Activated gamma-delta T cell (primary cell): ENCODE measurements around the gene NHERF1.

Source experiments
- DNase-seq: peaks from one replicate; lab custom pipeline; 2025; lab: John Stamatoyannopoulos, UW

The NHERF1 gene

GRCh38 chr17:74749279-74750038 lies 1.0 kb downstream of the NHERF1 start:
- DNase-seq, result no peak

GRCh38 chr17:74750039-74750326 lies 1.6 kb downstream of the NHERF1 start:
- DNase-seq, result no peak

DNA sequence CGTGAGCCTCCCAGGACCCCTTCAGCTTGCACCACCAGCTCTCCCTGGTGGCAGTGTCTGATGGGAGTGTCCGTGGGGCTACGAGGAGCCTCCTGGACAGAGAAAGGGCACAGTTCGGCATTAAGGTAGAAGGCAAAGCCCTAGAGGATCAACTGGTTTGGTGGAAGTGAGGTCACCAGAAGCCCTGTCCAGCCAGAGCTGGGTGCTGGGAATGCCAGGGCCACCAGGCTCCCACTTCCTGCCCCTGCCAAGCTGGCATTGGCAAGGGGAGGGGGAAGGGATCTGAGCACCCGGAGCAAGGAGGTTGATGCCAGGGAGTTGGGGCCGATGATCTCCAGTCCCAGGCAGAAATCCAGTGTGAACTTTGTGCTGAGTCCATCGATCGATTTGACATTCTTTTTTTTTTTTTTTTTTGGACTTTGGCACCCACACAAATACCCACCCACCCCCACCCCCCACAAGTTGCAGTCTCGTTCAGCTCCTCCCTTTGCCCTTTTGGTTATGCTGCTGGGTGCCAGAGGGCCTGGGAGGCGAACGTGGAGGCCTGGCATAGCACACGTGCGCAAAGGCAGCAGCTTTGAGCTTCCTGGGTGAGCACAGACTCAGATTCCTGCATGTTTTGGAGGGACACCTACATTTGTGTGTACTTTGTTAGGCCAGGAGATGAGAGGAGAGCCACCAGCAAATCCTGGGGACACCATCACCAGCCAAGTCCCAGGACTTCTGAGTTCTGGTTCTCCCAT lies 2.1 kb downstream of the NHERF1 start:
- DNase-seq, result no peak

- DNase-seq, result no peak
These were observed 4.0 kb downstream of the NHERF1 start for GRCh38 chr17:74752415-74752814.

- DNase-seq, result no peak
These were observed 4.5 kb downstream of the NHERF1 start for GRCh38 chr17:74752822-74753401.

GRCh38 chr17:74754832-74755231 lies 6.4 kb downstream of the NHERF1 start:
- no peak for DNase-seq

DNA sequence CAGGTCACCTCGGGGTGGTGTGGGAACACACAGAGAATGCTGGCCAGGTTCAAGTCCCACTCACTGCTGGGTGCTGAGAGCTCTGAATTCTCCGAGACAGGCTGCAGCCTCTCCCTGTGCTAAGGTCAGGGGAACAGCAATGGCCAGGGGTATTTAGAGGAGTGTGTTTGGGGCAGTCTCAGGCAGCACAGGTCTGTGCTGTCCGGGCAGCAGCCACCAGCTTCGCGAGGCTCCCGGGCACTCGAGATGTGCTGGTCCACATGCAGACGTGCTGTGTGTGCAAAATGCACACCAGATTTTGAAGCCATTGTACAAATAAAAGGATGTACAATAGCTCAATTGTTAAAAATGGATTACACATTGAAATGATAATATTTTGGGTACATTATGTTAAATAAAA lies 7.1 kb downstream of the NHERF1 start:
- DNase-seq, result no peak

GRCh38 chr17:74756891-74757290 lies 8.5 kb downstream of the NHERF1 start:
- no peak for DNase-seq

GRCh38 chr17:74757502-74757901 lies 9.1 kb downstream of the NHERF1 start:
- no peak for DNase-seq

- DNase-seq, result no peak
These were observed 9.8 kb downstream of the NHERF1 start for GRCh38 chr17:74757931-74758847.

DNA sequence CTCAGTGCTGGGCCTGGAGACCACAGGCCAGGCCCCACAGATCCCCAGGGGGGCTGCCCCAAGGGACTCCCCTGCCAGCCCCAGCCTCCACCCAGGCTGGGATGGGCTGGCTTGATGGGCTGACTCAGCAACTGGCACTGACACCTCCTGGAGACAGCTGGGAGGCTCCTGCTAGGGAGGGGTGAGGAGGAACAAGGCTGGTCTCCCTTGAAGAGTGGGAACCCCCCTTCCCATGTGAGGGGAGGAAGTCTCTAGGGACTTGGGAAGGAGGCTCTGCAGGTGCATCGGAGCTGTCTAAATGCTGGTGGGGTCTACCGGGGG lies 10.4 kb downstream of the NHERF1 start:
- no peak for DNase-seq

DNA sequence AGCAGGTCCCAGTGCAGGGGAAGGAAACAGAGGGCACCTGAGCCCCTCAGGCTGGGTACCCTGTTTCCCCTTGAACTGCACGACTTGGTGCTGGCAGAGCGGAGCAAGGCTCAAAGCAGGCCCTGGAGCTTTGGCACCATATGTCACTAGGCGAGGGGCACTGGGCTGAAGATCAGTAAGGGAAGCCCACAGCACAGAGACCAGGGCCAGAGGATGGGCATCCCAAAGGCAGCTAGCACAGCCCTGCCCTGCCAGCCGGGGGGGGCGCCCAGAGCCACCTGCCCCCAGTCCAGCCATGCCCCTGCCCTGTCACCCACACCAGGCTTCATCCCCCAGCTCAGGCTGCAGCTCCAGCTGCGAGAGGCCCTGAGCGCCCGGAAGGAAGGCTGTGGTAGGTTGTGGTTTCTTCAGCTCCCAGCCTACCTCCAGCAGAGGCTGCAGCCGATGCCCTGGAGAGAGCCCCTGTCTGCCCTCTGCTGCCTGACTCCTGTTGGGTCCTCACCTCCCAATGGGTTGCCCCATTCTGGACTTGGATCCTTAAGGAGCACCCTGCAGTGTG lies 10.9 kb downstream of the NHERF1 start:
- DNase-seq, result no peak

DNA sequence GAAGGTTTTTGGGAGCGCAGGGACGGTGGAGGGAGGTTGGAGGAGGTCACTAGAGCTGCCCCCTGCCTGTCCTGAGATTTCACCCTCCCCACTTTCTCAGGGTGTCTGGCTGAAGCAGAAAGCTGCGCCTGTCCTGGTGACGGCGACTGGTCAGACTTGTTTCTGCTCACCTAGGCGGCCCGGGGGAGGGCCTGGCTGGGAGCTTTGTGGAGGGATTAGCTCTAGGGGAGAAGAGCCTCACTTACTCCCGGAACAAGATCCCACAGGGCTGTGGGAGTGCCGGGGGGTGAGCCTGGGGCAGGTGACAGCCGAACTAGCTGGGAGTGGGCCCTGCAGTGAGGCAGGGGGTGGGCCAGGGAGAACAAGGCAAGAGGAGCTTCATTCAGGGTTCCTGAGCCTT lies 11.5 kb downstream of the NHERF1 start:
- no peak for DNase-seq

GRCh38 chr17:74760404-74761105 lies 12.1 kb downstream of the NHERF1 start:
- no peak for DNase-seq

DNA sequence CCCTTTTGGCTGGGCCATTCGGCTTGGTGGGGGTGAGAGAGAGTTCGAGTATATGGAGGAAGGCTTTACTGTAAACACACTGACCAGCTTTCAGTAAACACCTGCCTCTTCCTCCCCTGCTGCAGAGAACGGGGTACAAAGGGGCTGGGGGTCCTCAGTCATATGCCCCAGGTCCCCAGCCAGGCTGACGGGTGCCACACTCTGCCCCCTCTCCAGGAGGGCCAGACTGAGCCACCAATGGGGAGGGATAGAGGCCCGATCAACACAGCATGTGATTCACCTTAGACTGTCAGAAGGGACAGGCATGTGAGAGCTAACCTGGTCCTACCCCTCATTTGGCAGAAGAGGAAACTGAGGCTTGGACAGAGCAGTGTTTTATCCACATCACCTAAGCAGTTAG lies 13.0 kb downstream of the NHERF1 start:
- no peak for DNase-seq

DNA sequence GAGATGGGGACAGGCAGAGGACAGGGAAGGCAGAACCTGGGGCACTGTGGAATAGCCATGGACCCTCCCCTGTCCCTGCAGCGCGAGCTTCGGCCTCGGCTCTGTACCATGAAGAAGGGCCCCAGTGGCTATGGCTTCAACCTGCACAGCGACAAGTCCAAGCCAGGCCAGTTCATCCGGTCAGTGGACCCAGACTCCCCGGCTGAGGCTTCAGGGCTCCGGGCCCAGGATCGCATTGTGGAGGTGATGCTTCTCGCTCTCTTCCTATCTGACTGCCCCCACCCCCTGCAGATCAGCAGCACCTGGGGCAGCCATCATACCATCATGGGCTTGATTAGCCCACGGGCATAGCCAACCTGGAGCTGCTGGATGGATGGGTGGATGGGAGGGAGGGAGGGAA lies 13.5 kb downstream of the NHERF1 start:
- DNase-seq, result no peak

- DNase-seq, result no peak
These were observed 15.3 kb downstream of the NHERF1 start for GRCh38 chr17:74763565-74764387.

DNA sequence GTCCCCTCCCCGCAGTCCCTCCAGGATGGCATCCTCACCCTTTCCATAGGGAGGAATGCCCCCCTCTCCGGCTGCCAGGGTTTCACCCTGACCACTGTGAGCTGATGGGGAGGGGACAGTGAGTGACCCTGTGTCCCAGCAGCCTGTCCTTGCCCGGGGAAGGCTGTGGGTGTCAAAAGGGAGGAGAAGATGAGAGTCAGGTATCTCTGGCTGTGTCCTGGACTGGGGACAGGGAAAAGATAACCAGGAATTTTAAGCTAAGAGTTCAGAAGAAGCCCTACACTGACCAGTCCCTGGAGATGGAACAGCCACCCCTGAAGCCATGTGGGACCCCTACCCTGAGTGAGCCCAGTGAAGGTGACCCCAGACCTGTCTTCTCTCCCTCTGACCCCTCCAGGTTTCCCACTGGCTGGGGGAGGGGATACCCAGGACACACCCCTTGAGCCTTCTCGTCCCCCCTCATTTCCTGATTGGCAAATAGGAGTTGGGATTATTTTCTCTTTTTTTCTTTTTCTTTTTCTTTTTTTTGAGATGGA lies 16.4 kb downstream of the NHERF1 start:
- no peak for DNase-seq

GRCh38 chr17:74766413-74766812 lies 18.0 kb downstream of the NHERF1 start:
- no peak for DNase-seq

DNA sequence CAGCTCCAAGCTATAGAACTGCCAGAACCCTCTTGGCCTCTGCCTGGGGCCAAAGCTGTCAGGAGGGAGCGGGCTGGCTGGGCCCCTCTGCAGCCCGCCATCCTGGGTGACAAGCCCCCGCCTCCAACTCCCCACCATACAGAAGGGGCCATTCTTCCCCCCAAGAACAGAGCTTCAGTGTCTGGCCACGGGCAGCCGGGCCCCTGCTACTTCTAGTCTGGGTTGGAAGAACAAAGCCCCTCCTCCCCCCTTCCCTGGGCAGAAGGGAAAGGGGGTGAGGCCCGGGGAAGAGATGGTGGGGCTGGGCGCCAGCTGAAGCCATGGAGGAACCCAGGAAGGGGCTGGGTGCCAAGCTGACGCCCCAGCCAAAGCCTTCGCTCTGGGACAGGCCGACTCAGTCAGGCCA lies 18.7 kb downstream of the NHERF1 start:
- no peak for DNase-seq
